GM19023 (cell line): ENCODE measurements around the gene CASKIN1.

ENCODE experiments used
- ATAC-seq: cut with Tn5 transposase; IDR thresholded peaks from one replicate; pipeline ENCODE4 v1.9.1; 2021; ENCODE audit warnings: mild to moderate bottlenecking, moderate library complexity; ENCODE audit not compliant: unreplicated experiment

Gene CASKIN1

DNA sequence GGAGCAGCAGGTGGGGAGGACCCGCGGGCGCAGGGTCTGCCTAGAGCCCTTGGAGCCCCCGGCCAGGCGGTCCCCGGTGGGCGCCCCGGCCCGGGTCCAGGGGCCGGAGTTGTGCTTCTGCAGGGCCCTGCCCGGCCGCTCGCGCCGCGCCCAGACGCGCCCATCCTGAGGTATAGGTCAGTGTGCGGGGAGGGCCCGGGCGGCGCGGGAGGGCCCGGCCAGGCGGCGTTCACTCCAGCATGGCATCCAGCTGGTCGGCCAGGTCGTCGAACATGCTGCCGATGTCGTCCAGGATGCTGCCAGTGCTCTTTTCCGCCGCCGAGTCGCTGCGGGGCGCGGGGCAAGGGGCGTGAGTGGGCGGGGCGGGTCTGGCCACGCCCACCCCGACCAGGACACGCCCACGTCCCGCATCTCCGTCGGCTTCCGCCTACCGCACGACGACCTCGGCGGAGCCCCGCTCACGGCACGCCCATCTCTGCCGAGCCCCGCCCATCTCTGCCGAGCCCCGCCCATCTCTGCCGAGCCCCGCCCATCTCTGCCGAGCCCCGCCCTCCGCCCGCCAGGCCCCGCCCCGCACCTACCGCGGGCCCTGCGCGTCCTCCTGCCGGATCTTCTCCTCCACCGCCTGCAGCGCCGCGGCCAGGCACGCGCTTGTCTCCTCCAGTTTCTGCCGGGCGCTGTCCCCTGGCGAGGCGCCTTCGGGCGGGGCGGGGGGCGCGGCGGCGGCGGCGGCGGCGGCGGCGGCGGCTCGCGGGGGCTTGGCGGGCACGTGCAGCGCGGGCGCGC, 17.9 kb downstream of the CASKIN1 start:
- ATAC-seq = no peak

DNA sequence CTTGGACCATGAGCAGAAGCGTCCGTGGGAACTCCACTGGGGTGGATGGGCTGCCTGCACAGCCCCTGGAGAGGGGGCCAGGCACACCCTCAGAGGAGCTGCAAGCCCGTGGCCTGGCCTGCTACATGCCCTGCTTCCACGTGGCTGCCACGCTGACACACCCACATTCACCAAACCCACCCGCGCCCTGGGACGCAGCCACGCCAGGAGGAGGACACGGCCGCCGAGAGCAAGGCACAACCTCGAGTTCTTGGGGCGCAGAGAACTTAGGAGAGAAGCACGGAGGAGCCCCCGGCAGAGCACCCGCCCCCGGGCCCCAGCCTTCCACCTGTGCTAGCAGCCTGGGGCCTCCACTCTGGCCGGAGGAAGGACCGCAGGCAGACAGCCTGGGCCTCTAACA, 18.8 kb downstream of the CASKIN1 start:
- ATAC-seq = no peak

DNA sequence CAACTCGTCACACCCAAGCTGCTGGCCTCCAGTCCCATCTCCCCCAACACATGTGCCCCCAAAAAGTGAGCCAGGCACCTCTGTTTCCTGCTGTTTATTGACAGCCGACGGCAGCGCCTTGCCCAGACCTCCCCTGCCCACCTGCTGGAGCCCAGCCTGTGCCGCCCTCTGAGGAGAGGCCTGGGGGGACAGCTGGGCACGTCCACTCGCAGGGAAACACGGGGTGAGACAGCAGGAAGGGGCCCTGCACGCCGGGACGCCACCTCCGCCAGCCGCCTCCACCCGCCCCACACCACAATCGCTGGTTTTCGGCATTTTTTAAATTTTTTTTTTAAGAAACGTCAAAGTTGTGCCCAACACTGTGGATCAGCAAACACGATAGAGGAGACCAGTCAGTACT, 19.3 kb downstream of the CASKIN1 start:
- no peak for ATAC-seq

DNA sequence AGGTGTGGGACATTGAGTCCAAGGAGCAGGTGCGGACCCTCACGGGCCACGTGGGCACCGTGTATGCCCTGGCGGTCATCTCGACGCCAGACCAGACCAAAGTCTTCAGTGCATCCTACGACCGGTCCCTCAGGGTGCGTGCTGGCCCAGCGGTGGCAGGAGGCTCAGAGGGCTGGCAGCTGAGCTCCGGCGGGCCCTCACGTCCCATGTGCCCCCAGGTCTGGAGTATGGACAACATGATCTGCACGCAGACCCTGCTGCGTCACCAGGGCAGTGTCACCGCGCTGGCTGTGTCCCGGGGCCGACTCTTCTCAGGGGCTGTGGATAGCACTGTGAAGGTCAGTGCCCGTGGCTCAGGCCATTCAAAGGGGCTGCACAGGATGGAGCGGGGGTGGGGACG, 20.4 kb downstream of the CASKIN1 start:
- no peak for ATAC-seq

DNA sequence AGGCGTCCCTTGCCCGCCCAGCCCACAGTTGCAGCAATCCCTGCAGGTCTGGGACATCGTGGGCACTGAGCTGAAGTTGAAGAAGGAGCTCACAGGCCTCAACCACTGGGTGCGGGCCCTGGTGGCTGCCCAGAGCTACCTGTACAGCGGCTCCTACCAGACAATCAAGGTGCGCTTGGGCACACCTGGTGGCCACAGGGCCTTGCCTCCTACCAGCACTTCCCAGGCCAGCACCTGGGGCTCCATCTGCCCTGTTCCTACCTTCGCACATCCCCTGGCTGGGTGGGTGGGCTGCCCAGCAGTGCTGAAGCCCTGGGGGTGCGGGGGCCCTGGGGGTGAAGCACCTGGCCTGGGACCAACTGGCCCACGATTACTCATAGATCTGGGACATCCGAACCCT, 21.0 kb downstream of the CASKIN1 start:
- ATAC-seq = no peak

DNA sequence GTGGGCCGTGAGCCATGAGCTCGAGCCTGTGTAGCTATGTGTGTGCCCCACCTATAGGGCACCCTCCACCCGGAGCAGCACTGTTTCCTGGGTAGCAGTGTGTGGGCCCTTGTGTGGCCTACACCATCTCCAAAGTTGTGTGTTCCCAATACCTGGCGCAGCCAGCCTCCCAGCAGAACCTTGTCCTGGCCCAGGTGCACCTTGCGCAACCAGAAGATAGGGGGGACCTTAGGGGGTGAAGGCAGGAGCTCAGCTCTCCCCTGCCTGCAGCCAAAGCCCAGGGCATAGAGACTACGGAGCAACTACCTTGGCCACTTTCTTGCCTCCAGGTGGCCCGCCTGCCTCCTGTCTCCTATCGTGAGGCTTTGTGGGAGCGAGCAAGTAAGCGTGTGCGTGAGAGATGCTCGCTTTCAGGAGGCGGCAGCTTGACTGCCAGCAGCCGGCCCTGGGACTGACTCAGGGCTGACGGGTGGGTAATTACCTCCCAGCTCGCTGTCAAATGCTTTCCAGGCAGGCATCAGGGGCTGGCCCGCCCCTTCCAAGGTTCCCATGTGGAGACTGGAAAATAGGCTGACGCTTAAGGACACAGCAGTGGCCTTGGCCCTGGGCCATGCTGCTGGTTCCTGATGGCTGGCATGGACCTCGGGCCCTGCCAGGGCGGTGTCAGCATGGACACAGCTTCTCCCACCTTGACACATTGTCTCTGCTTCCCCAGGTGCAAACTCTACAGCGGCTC, 21.8 kb downstream of the CASKIN1 start:
- ATAC-seq = no peak

DNA sequence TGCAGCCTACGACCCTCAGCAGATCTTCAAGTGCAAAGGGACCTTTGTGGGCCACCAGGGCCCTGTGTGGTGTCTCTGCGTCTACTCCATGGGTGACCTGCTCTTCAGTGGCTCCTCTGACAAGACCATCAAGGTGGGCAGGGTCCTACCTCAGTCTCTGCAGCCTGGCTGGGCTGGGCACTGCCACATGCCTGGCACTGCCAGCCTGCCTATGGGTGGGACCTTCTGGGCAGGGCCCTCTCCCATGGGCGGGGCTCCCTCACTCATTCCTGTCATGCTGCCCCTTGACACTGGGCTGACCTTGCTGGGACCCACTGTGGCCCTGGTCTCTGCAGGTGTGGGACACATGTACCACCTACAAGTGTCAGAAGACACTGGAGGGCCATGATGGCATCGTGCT, 22.5 kb downstream of the CASKIN1 start:
- ATAC-seq = no peak

DNA sequence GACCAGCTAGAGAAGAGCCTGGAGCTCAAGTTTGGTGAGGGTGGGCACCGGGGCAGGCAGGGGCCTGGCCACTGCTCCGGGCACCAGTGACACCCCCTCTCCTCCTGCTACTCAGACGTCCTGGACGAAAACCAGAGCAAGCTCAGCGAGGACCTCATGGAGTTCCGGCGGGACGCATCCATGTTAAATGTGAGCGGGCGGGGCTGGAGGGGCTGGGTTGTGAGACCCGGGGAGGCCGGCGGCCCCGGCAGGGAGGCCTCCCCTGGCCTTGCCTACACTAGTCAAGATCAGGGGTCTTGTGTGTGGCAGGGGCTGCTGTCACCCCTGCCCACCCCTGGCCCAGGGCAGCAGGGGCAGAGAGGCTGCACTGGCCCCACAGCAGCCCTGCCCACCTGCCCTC, 23.0 kb downstream of the CASKIN1 start:
- no peak for ATAC-seq

DNA sequence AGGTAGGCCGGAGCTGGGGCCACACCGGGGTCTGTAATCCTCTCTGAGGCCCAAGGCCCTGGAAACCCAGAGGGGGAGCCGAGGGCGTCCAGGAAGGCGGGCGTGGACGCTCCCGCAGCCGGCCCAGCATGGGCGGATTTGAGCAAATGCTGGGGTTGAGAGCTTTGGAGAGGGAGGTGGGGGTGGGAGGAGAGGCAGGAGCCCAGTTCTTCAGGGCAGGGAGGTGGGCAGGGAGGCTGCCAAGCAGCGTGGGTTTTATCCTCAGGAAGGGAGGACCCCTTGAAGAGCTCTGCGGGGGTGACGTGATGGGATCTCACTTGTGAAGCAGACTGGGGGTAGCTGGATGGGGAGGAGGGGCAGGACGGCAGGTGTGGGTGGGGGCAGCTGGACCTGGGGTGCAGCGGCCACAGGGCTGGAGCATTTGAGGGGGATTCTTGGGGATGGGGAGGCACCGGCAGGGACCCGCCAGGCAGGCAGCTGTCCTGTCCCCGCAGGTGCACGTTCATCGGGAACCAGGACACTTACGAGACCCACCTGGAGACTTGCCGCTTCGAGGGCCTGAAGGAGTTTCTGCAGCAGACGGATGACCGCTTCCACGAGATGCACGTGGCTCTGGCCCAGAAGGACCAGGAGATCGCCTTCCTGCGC, 23.6 kb downstream of the CASKIN1 start:
- no peak for ATAC-seq

DNA sequence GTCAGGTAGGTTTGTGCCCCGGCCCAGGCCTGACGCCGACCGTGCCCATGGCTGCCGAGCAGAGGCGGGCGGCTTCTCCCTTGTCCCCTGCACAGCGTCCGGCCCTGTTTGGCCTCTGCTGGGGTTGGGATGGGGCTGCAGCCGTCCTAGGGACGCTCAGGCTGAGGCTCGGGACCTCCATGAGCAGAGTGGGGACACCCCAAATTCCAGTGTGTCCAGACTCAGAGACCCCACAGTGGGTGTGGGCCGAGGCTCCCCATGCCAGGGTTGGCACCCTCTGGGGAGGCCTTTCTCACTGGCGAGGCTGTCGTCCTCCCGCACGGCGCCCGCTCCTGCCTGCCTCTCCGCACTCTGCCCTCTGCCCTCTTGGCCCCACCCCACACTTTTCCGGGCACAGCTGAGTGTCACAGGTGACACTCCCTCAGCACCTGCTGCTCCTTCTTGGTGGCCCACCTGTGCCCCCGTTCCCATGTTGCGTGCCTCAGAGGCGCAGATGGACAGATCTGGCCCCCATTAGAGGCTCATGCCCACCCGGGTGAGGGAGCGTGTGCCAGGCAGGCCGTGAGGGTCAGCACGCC, 24.7 kb downstream of the CASKIN1 start:
- ATAC-seq = no peak

DNA sequence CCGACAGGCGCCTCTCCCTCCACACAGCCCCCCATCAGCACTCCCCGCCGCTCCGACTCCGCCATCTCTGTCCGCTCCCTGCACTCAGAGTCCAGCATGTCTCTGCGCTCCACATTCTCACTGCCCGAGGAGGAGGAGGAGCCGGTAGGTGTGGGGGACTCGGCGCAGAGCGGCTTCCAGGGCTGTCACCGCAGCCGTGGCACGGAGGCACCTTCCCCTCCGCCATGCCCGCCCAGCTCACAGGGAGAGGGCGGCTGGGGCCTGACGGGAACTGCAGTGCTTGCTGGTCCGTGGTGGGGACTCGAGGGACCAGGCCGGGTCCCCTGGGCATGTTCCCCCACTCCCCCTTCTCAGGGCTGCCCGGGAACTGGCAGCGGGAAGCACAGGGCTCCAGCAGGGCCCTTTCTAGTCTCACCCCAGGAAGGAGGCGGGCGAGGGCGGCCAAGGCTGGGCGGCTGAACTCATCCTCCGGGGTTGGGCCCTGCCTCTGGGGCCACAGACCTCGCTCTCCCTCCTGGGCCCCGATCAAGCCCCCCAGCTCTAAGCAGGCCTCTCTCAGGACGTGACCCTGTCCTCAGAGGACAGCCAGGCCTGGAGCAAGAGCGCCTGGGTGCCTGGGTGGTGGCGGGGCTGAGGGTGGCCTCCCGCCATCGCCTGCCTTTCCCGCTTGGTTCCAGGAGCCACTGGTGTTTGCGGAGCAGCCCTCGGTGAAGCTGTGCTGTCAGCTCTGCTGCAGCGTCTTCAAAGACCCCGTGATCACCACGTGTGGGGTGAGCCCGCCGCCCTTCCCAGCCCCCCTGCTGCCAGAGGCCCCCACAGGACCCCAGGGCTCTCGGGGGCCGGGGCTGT, 25.6 kb downstream of the CASKIN1 start:
- ATAC-seq = no peak

DNA sequence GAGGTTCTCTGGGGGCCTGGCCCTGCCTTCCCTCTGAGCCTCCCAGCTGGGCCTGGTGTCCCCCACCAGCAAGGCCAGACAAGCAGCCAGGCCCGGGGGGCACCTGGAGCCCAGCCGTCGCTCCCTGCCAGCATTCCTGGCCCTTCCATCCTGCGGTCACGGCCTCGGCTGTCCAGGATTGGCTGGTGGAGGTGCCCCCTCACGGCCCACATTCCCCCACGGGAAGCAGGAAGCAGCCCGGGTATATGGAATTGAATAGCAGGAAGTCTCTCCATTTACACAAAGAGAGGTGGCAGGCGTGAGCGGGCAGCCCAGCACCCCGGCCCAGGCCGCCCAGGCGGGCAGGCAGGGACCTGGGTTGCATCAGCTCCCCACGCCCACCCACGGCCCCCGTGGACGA, 26.3 kb downstream of the CASKIN1 start:
- ATAC-seq = no peak

DNA sequence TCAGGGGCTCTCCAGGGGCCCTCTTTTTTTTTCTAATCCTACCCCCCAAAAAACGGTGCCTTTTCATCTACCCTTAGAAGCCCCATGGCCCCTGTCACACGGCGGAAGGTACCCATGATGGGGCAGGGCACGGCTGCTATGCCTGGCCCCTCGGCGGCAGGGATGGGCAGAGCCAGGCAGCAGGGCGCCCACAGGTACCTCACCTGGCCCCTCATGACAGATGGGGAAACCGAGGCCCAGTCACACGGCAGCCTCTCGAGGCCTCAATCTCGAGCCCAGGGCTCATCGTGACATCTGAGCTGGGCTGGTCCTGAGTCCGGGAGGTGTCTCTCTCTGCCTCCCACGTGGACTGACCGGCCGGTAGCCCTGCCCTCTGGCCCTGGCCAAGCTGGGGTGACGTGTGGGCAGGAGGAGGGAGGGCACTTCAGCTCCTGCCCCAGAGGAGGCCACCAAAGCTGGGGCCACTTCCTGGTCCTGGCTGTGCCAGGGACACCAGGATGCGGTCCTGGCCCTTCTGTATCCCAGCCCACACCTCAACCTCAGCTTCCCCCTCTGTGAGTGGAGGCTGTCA, 29.3 kb downstream of the CASKIN1 start:
- ATAC-seq = no peak

DNA sequence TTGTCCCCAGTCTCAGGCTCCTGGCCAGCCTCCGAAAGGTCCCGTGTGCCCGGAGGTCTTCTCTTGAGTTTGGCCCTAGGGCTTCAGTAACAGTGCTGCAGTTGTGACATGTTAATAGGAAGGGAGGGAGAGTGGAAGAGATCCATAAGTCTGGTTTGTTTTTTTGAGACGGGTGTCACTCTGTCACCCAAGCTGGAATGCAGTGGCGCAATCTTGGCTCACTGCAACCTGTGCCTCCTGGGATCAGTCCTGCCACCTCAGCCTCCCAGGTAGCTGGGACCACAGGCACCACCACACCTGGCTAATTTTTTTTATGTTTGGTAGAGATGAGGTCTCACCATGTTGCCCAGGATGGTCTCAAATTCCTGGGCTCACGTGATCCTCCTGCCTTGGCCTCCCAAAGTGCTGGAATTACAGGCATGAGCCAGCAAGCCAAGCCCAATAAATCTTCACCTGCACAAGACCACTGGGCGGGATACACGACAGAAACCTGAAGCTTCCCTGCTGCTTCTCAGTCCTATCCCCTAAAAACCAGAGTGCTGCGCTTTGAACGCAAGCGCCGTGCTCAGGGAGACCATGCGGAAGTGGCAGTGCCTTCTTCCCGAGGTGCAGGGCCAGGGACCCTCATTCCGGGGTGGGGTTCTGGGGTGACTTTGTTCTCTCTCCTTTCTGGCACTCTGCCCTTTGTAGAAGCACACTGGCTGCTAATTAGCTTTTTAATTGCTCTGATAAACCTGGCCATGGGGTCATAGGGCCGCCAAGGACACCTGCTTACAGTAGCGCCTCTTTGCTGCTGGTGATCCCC, 29.9 kb downstream of the CASKIN1 start:
- ATAC-seq = no peak

DNA sequence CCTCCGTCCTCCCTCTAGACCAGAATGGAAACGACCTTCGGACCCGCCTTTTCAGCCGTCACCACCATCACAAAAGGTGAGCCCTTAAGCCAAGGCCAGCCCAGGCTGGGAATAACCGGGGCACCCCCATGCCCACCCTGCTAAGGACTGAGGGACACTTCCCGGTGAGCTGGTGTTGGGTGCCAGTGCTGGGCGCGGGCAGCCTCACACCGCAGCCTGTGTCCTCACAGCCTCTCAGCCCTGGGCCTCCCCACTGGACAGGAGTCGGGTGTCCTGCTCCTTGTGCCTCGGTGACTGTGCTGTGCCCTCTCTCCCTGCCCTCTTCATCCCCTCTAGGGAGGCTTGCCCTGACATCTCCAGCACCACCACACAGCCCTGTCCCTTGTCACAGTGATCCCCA, 30.5 kb downstream of the CASKIN1 start:
- ATAC-seq = no peak

DNA sequence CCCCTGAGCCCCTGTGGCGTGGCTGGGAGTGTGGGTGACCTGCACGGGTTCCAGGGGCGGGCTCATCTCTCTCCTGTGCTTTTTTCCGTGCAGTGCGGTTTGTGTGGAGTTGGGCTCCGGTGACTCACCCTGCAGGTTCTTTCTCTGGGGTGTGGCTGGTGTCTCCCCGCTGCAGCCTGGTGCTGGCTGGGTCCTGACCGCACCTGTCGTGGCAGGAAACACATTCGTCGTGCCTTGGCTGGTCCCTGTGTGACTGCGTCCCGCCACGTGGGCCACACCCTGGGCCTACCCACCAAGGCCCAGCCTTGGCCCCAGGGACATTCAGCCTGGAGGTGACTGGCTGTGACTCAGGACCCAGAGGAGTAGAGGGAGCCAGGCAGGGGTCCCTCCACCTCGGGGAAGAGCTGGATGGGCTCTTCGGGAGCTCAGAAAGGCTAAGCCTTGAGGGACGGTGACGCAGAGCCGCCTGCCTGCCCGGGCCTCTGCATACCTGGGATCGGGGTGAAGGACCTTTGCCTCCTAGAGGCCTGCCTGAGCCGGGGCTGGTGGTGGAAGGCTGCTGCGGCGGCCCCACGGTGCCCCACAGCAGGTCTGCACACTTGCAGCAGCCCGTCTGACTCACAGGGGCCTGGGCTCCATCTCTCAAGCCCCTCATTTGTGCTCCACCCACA, 33.1 kb downstream of the CASKIN1 start:
- ATAC-seq = no peak

DNA sequence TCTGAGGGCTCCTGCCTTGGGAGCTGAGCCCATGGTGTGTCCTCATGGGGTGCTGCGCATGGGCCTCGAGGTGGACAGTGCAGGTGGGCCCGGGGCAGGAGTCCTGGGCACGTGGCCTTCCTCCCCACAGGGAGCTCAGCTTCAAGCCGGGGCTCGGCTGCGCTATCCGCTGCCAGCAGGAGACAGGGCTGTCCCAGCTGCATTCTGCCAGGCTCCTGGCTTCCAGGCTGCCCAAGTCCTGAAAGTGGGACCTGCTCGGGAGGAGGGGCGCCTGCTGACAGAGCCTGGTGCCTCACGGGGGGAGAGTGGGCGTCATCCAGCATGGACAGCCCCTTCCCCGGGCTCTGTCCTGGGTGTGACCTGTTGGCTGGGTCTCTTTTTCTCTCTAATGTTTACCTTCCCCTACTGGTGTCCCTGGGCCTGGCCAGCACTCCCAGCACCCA, 33.7 kb downstream of the CASKIN1 start:
- no peak for ATAC-seq

DNA sequence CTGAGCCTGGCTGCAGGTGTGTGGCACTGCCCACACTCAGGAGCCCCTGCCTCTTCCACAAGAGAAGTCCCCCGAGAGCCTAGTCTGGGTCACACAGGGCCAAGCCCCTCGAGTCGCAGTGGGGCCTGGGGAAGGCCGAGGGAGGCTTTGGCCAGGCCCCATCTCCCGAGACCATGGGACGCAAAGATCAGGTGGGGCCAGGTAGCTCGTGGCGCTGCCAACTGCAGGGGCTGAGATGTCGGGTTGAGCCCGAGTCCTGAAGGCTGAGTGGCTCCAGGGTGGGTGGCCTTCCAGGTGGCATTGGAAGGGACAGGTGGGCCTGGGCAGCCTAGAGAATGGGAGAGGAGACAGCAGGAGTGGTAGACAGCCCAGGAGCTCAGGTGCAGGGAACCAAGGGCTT, 34.5 kb downstream of the CASKIN1 start:
- no peak for ATAC-seq
